ENCODE data around the gene SBNO1.

DNA sequence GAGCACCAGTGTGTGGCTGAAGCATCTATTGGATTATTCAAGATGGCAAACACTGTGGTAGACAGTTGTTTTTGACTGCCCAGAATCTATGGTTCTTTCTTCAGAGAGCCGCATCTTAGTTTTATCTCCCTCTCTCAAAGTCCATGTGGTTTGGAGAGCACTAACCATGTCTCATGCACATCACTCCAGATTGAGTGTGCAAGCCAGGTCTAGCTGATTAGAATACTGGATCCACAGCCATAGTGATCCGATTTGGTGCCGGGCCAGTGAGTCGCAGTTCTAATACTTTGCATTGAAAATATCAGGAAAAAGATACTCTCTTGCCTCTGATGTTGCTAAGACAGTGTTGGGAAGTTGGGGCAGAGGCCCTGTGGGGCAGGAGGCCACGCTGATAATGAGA, 4.6 kb upstream of the SBNO1 start:
- TF ChIP-seq, protein P1, sequence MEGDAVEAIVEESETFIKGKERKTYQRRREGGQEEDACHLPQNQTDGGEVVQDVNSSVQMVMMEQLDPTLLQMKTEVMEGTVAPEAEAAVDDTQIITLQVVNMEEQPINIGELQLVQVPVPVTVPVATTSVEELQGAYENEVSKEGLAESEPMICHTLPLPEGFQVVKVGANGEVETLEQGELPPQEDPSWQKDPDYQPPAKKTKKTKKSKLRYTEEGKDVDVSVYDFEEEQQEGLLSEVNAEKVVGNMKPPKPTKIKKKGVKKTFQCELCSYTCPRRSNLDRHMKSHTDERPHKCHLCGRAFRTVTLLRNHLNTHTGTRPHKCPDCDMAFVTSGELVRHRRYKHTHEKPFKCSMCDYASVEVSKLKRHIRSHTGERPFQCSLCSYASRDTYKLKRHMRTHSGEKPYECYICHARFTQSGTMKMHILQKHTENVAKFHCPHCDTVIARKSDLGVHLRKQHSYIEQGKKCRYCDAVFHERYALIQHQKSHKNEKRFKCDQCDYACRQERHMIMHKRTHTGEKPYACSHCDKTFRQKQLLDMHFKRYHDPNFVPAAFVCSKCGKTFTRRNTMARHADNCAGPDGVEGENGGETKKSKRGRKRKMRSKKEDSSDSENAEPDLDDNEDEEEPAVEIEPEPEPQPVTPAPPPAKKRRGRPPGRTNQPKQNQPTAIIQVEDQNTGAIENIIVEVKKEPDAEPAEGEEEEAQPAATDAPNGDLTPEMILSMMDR (IDR thresholded peaks at IDR 0.05; ENCODE audit: insufficient read depth, low read depth, low read length): no peak
- no peak for TF ChIP-seq EZH2 (IDR thresholded peaks at IDR 0.05; ENCODE audit: insufficient read depth, low read length)

Data from astrocyte (in vitro differentiated cells and primary cell).